Activated naive CD4-positive, alpha-beta T cell treated with anti-CD3 and anti-CD28 coated beads, Interleukin-2, amount 50 U/mL, for 24 hours (primary cell): ENCODE results near the gene BMPER.
A peak's percentile ranks its signal among the peaks of the same experiment; 100 is the strongest.

ENCODE experiments used
- H3K27ac Mint-ChIP-seq: one replicate; pipeline ENCODE4 v1.8.0; 2021; ENCODE audit warnings: mild to moderate bottlenecking, mixed read lengths
- H3K27me3 Mint-ChIP-seq: one replicate; pipeline ENCODE4 v1.8.0; 2021; ENCODE audit warnings: mixed read lengths
- H3K36me3 Mint-ChIP-seq: one replicate; pipeline ENCODE4 v1.8.0; 2021; ENCODE audit warnings: mixed read lengths
- H3K4me1 Mint-ChIP-seq: one replicate; pipeline ENCODE4 v1.8.0; 2021; ENCODE audit warnings: mixed read lengths
- H3K4me3 Mint-ChIP-seq: one replicate; pipeline ENCODE4 v1.8.0; 2021; ENCODE audit warnings: mild to moderate bottlenecking, mixed read lengths
- H3K9me3 Mint-ChIP-seq: one replicate; pipeline ENCODE4 v1.8.0; 2021; ENCODE audit warnings: mixed read lengths

BMPER gene

DNA sequence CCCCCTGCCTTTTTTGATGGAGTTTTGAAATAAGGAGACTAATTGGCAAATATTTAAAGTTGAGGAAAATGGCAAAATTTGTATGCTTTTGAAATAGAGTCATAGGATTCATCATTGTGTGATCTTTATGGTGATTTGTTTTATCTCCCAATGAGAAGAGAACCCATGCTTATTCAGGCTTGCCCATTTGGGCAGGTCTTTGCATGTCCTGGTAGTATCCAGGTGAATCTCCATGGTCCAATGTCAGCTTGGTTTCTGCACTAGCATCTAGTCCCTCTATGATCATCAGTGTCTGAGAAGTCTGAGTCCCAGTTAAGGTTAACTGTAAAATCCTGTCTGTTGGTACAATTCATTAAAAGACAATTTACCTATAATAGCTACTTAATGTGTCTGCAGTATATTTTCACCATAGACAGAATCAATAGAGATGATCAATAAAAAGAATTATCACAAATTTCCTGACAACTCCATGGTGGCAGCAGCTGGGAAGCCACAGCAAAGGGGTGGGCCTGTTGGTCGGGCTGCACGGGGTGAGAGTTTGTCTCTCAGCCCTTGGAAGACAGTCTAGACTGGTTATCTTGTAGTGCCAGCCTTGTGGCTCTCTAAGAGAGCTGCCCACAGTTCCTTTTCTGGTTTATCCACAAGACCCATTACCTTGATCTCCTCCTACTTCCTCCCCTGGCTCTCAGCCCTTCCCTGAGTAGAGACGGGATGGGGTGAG lies 22.2 kb upstream of the BMPER start:
- H3K4me3 Mint-ChIP-seq, result no peak overlapping the region
- H3K36me3 Mint-ChIP-seq, result no peaks in the 10 kb centered on the region
- no peaks in the 10 kb centered on the region for H3K4me1 Mint-ChIP-seq
- H3K9me3 Mint-ChIP-seq, result no peaks in the 10 kb centered on the region
- peaks cover 8% of the 10 kb centered on the region for H3K27me3 Mint-ChIP-seq
- no peak overlapping the region for H3K27ac Mint-ChIP-seq

DNA sequence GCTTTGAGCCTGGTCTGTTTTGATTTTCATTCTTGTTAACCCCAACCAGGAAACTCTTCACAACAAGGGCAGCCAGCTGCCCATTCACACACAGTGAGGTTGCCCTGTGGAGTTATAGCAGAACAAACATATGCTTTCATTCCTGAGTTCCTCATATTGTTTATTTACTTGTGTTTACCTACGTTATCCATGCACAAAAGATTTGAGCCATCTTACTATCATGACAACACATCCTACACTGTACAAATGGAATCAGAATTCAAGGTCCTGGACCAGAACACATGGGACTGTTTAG lies 21.7 kb upstream of the BMPER start:
- H3K27ac Mint-ChIP-seq, result no peak overlapping the region
- H3K9me3 Mint-ChIP-seq, result no peaks in the 10 kb centered on the region
- H3K4me1 Mint-ChIP-seq, result no peaks in the 10 kb centered on the region
- H3K4me3 Mint-ChIP-seq, result no peak overlapping the region
- peaks cover 5% of the 10 kb centered on the region for H3K27me3 Mint-ChIP-seq
- no peaks in the 10 kb centered on the region for H3K36me3 Mint-ChIP-seq

DNA sequence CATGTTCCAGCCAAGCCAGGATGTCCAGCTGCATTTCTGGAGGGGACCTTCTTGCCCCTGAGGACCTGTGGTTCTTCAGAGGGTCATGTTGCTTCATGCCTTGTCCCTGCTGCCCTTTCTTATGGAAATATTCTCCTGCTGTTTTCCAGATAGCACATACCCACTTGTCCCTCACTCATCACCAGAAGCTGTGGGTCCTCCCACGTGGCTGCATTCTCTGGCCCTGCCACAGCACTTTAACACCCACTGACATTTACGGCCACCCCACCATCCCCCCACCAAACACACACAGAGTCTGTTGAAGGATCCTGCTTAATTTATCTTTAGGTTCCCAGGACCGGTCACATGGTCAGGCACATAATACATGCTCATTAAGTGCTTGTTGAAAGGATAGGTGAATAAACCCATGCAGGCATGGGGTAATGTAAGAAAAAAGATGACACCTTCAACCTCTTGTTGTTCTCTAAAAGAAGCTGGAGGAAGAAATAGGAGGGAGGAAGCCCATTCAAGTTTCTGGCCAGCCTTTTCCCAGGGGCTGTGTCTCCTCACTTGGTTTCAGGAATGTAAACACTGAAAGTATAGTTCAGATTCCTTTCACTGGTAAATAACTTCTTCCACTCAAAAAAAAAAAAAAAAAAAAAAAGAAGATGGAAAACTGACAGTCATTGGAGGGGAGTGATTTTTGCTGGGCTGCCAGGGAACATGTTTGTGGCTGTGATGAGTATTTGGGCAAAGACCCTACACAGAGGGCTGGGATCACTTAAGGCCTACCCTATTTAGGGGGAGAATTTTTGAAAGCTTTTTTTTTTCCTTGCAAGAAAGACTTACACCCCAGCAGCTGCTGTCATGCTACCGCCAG lies 19.8 kb upstream of the BMPER start:
- Mint-ChIP-seq H3K27me3 (peaks cover 5% of the 10 kb centered on the region), H3K4me1 (no peaks in the 10 kb centered on the region), H3K36me3 (no peaks in the 10 kb centered on the region), H3K4me3 (no peak overlapping the region), H3K27ac (no peak overlapping the region), H3K9me3 (no peaks in the 10 kb centered on the region)

DNA sequence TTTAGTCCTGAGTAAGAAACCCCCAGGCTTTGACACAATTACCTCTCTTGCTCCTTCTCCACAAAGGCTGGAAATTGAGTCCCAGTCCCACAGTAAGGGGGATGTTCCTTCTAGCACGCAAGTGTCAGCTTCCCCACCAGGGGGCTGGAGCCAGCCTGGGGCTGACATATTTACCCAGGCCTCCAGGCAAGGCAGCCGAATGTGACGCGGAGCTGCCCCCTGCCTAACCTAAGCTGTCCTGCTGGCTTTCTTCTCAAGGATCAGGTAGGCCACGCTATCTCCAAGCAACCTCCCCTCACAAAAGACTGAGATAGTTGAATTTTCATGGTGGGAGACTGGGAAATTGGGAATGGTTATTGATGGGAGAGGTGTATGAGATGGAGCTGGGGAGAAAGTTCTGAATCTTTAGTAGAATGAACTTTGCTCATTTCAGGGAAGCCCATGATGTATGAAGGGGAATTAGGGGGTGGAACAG lies 19.2 kb upstream of the BMPER start:
- Mint-ChIP-seq H3K27ac (no peak overlapping the region), H3K4me1 (no peaks in the 10 kb centered on the region), H3K4me3 (no peak overlapping the region), H3K36me3 (no peaks in the 10 kb centered on the region), H3K9me3 (no peaks in the 10 kb centered on the region), H3K27me3 (peaks cover 3% of the 10 kb centered on the region)

DNA sequence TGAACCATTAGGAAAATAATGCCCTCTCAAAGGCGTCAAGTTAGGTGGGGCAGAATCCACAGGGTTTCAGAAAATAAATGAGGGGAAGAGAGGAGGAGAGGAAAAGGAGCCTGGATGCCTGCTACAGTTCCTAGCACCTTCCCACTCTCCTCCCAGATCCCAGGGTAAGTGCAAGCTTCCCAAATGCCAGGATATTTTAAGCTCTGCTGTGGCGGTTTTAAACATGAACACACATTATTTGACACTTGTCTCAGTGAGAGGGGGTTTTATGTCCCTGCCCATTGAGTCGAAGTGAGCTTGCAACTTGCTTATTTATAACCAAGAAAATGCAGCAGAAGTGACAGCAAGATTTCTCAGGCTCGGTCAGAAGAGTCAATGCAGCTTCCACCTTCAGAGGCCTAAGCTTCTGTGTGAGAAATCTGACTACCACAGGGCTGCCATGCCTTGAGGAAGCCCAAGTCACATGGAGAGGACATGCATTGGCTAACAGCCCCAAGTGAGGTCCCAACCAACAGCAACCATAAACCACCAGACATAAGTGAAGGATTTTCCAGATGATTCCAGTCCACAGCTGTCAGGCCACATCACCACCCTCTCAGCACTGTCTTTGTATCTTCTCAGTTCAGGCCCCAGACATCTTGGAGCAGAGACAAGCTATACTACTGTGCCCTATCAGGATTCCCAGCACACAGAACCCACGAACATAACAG lies 17.9 kb upstream of the BMPER start:
- H3K4me1 Mint-ChIP-seq, result no peaks in the 10 kb centered on the region
- H3K27ac Mint-ChIP-seq, result no peak overlapping the region
- peaks cover 6% of the 10 kb centered on the region for H3K27me3 Mint-ChIP-seq
- no peaks in the 10 kb centered on the region for H3K9me3 Mint-ChIP-seq
- H3K4me3 Mint-ChIP-seq, result no peak overlapping the region
- no peaks in the 10 kb centered on the region for H3K36me3 Mint-ChIP-seq

DNA sequence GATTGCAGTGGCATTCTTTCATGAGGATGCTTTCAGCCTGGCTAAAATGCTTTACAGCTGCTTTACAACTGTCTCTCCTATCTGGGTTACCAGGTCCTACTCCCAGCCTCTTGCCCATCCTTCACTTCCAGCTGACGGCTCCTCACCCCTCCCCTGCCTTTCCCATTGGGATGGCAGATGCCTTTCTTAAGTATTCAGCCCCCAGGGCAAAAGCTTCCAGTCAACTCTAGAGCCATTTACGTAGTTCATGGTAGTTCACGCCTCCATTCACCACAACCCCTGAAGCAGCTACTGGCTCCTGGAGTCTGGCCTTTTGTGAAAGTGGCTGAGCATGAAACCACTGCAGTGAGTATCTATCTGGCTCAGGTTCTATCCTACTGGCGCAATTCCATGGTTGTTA lies 17.2 kb upstream of the BMPER start:
- no peaks in the 10 kb centered on the region for H3K9me3 Mint-ChIP-seq
- no peak overlapping the region for H3K4me3 Mint-ChIP-seq
- H3K36me3 Mint-ChIP-seq, result no peaks in the 10 kb centered on the region
- H3K27ac Mint-ChIP-seq, result no peak overlapping the region
- H3K27me3 Mint-ChIP-seq, result peaks cover 11% of the 10 kb centered on the region
- H3K4me1 Mint-ChIP-seq, result no peaks in the 10 kb centered on the region

DNA sequence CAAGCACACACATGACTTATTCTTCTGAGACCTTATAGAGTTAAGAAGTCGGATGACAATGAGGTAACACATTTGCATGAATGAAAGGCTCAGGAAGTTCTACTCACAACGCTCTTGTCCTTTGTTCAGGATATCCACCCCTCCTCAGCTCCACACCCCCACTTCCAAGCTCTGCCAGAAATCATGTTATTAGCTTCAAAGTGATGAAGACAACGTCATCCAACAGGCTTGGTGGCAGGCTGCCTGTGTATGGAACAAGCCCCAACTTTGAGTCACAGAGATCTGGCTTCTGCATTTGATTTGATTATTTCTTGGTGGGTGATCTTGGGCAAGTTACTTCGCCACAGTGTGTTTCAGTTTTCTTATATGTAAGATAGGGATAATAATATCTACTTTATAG lies 12.4 kb upstream of the BMPER start:
- H3K9me3 Mint-ChIP-seq, result no peaks in the 10 kb centered on the region
- H3K27me3 Mint-ChIP-seq, result peaks cover 24% of the 10 kb centered on the region

DNA sequence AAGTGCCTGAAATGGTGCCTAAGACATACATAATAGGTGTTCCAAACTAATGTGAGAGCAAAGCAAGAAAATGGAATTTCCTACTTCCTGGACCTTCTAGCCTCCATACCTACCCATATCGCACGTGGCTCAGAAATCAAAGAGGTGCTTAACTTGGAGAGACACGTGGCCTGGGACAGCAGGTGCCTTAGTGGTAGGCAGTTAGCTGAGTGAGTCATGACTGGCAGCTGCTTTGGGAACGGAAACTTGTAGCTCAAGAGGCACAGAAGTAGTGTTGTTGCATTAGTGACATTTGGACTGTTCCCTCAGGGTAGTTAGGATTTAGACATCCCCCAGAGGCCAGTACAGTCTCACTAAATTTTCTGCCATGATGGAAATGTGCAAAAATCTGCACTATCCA lies 12.0 kb upstream of the BMPER start:
- no peak overlapping the region for H3K27ac Mint-ChIP-seq
- H3K4me3 Mint-ChIP-seq, result no peak overlapping the region
- peaks cover 7% of the 10 kb centered on the region for H3K4me1 Mint-ChIP-seq
- H3K9me3 Mint-ChIP-seq, result no peaks in the 10 kb centered on the region
- peaks cover 27% of the 10 kb centered on the region for H3K27me3 Mint-ChIP-seq
- H3K36me3 Mint-ChIP-seq, result no peaks in the 10 kb centered on the region

More for the DNA sequence above, 12.4 kb upstream of the BMPER start:
- Mint-ChIP-seq H3K4me1 (peaks cover 7% of the 10 kb centered on the region), H3K4me3 (no peak overlapping the region), H3K36me3 (no peaks in the 10 kb centered on the region), H3K27ac (no peak overlapping the region)

DNA sequence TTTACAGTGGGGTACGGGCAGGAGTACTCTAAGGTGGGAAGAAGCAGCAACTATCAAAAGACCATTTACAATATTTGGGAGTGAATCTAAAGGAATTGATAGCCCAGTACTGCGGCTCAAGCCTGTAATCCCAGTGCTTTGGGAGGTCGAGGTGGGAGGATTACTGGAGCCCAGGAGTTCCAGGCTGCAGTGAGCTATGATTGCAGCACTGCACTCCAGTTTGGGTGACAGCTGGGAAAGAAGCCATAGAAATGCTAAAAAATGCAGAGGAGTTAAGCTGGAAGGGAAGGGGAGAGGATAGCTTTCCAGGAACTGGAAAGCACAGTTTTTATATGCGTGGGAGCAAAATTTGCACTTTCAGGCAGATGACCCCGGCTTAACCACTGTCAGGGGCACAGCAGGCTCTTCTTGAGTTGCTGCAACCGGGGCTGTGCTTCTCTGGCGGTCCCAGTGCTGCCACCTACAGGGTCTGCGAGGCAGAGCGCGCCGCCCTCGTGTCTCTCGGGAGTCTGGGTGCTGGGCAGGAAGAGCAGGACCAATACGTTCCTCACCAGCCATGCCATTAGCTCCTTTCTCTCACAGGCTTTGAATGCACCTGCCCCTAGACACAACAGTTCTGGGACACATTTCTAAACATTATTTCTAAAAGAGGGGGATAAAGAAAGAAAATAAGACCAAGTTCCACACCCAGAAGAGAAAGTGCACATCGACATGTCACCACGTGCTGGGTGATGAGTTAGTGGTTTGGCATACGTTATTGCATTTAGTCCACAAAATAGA lies 10.1 kb upstream of the BMPER start:
- Mint-ChIP-seq H3K9me3 (no peaks in the 10 kb centered on the region), H3K4me1 (peaks cover 7% of the 10 kb centered on the region), H3K4me3 (peak overlapping the region; percentile 34), H3K27ac (no peak overlapping the region), H3K36me3 (no peaks in the 10 kb centered on the region), H3K27me3 (peaks cover 34% of the 10 kb centered on the region)

DNA sequence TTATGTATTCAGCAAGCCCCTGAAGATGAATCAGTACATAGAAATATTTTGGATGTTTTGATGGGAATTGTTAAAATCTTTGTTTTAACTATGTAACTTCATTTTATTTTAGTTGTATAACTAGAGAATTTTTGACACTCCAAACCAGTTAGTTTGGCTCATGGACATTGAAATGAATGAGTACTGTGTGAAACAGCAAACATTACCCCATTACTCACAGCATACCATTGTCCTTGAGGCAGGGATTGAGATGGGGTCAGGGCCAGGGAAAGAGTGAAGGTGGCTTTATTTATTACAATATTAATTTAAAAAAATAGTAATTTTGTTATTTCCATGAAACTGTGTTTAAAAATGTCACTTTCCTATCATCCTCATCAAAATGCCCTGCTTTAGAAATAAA lies 4.8 kb upstream of the BMPER start:
- peaks cover 10% of the 10 kb centered on the region for H3K4me1 Mint-ChIP-seq
- H3K36me3 Mint-ChIP-seq, result no peaks in the 10 kb centered on the region
- no peaks in the 10 kb centered on the region for H3K9me3 Mint-ChIP-seq
- no peak overlapping the region for H3K4me3 Mint-ChIP-seq
- H3K27me3 Mint-ChIP-seq, result peaks cover 41% of the 10 kb centered on the region
- no peak overlapping the region for H3K27ac Mint-ChIP-seq

DNA sequence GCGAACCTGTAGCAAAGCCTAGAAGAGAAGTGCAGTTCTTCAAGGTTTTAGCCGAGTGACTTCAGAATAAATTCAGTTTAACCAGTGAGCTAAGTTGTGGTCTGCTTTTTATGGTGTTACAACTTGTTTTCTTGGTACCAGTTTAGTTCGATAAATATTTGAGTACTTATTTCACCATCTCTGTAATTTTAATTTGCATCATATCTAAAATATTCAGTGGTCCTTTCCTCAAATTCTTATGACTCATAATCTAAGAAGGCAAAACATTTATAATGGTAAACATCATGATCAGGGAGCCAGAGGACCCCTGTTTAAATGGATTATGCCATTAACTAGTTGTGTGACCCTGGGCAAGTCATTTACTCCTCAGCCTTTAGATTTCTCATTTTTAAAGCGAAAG lies 4.1 kb upstream of the BMPER start:
- Mint-ChIP-seq H3K4me3 (no peak overlapping the region), H3K9me3 (no peaks in the 10 kb centered on the region), H3K27ac (no peak overlapping the region), H3K36me3 (no peaks in the 10 kb centered on the region), H3K27me3 (peaks cover 44% of the 10 kb centered on the region), H3K4me1 (peaks cover 10% of the 10 kb centered on the region)

DNA sequence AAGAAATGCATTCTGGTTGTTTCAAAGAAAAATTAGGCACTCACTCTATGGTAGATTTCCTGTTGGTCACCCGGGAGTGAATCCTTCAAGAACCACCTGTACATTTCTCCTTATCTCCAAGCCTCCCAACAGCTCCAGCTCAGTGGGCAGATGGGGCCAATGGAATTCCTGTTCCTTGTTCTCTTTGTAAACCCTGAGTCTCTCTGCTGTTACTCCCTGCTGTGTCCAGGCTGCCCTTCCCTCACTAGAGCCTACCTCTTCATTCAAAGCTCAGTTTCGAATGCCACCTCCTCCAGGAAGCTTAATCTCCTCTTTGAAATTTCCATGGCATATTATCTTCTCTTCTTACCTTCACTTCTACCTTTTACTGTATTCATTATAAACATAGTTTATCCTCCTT lies 3.5 kb upstream of the BMPER start:
- Mint-ChIP-seq H3K4me3 (no peak overlapping the region), H3K4me1 (peaks cover 10% of the 10 kb centered on the region), H3K36me3 (no peaks in the 10 kb centered on the region), H3K27ac (no peak overlapping the region), H3K9me3 (no peaks in the 10 kb centered on the region), H3K27me3 (peaks cover 43% of the 10 kb centered on the region)

DNA sequence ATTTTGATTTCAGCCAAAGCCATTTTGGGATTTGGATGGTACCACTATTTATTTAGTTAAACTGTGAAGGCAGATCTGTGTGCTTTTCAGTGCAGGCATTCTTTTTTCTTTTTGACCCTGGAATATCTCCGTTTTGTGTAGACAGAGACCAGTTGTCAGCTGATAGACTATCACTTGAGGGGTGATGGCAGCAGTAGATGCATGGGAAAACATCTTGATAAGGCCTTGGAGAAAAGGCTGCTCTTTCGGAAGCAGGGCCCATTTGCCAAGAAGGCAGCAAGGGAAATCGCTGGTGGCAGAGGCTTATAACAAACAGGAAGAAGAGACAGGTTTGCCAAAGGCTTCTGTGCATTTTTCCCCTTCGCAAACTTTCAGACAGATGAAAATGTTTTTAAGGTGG lies 2.6 kb upstream of the BMPER start:
- Mint-ChIP-seq H3K4me1 (peaks cover 10% of the 10 kb centered on the region), H3K9me3 (no peaks in the 10 kb centered on the region), H3K27me3 (peaks cover 52% of the 10 kb centered on the region), H3K27ac (no peak overlapping the region), H3K36me3 (no peaks in the 10 kb centered on the region), H3K4me3 (peak overlapping the region; percentile 42)

DNA sequence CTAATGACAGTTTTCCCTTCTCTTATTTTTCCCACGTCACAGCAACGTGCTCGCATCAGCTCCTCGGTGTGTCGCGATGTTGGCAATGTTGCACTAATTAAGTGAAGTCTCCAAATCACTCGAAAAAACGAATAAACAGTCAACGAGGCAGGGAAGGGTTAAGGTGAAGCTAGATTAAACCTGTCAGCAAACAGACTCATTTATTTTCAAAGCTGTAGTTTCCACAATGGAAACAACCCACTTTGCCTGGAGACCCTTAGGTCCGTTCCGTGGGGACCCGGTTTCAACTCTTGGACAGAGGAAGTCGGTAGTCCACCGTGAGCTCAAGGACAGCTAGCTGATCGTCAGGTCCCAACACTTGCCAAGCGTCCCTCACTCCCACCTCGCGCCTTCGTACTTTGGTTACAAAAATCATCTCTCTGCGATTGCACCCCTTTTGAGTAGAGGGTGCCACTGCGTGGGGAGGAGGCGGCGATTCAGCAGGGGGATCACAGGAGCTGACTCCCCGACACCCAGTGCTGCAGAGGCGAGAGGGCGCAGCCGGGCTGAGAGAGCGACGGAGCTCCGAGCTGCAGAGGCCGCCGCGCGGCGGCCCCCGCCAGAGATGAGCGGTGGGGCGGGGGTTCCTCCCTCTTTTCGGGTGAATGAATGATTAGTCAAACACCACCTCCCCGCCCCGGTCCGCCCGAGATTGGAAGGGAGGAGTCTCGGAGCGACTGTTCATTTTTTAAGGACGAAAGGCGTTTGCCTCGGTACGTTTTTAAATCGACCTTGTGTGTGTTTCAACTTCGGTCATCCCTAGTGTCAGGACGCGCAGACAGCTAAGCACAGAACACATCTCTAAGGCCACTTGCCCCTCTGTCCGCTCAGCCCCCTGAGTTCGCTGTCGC lies 1.3 kb upstream of the BMPER start:
- Mint-ChIP-seq H3K27ac (no peak overlapping the region), H3K27me3 (peaks cover 52% of the 10 kb centered on the region), H3K9me3 (no peaks in the 10 kb centered on the region), H3K4me3 (peak overlapping the region; percentile 78), H3K36me3 (no peaks in the 10 kb centered on the region), H3K4me1 (peaks cover 10% of the 10 kb centered on the region)
